Muscle of leg (tissue), 11 donors: ENCODE results near the gene RRBP1. TPM values are rescaled to one million over a fixed set of nuclear protein-coding genes. Genes with fewer than 3 reads are reported as not detected.

Source experiments
- DNase-seq: peaks from one replicate; pipeline ENCODE4 v3.0.0; 2013
- H3K27ac ChIP-seq: one replicate; pipeline ENCODE4 v1.5.1; 2013; ENCODE audit warnings: mild to moderate bottlenecking, low read length, control low read depth
- H3K27me3 ChIP-seq: one replicate; pipeline ENCODE4 v1.6.1; 2013; ENCODE audit warnings: low read length; ENCODE audit not compliant: control insufficient read depth, insufficient read depth
- H3K36me3 ChIP-seq: one replicate; pipeline ENCODE4 v1.6.1; 2013; ENCODE audit warnings: low read length; ENCODE audit not compliant: control insufficient read depth, insufficient read depth
- H3K4me1 ChIP-seq: one replicate; pipeline ENCODE4 v1.6.1; 2013; ENCODE audit warnings: low read length; ENCODE audit not compliant: control insufficient read depth, insufficient read depth
- H3K4me3 ChIP-seq: one replicate; pipeline ENCODE4 v1.5.1; 2013; ENCODE audit warnings: low read length, control low read depth
- H3K9me3 ChIP-seq: replicated peaks from 2 replicates; pipeline ENCODE4 v1.6.1; 2013; ENCODE audit warnings: low read depth, low read length; ENCODE audit not compliant: control insufficient read depth
- WGBS: methylation state at CpG from one replicate; pipeline ENCODE4 v1.1.5; 2013; ENCODE audit warnings: missing lambda C conversion rate; ENCODE audit not compliant: insufficient coverage; 5-methylcytosine and 5-hydroxymethylcytosine counted together
- polyA plus RNA-seq, 8 donors: library from polyadenylated mRNA; unstranded; fragments of 120-200 nt; gene quantifications; one replicate each; pipeline versions ENCODE4 v1.2.1 to v1.2.3, GENCODE V29; 2013; ENCODE audit warnings: inconsistent platforms in 1 of 8, low replicate concordance in 1 of 8; ENCODE audit not compliant: insufficient read length in 8 of 8, insufficient read depth in 1 of 8
- total RNA-seq: library from RNA; stranded (reverse); fragments of 120-200 nt; gene quantifications from one replicate; pipeline ENCODE4 v1.2.4, GENCODE V29; 2013

RRBP1 gene
- total and polyA plus RNA-seq, 9 donors: 99.5 to 178 (median 134) TPM

DNA sequence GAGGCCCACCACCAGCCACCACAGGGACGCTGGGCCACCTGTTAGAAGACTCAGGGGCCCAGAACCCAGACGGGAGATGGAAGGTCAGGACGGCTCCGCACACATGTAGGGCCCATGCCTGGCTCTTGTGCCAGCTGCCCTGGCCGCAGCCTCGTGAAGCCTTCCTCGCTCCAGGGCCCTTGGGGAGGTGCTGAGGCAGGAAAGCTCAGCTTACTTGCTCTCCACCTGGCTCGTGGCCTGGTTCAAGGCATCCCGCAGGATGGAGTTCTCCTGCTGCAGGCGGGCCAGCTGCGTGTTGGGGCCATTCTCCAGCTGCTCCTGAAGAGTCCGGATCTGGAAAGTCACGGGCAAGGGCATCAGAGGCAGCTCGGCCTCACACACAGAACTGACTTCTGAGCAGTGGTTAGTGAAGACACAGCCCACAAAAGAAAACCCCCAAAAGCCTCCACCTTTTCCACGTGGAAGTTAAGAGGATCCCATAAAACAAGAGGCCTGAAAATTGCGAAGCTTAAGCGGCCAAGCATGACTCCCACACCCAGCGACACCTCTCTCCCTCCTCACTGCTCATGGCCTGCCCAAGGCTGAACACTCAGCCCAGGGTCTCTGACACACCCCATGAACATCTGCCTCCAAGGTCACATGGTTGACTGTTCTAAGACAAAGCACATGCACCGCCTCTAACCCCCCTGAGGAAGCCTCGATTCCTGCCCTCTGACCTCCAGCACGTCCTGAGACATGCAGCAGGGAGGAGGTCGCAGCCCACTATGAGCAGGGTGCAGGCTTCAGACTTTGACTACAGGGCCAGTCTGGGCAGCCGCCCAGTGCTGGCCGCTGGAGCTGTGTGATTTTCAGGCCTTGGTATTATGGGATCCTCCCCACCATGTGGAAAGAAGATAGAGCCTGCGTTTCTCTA lies 46.5 kb downstream of the RRBP1 start:
- peak; percentile 81 for DNase-seq
- peaks cover 56% of the 10 kb centered on the region for H3K4me1 ChIP-seq
- no peaks in the 10 kb centered on the region for H3K9me3 ChIP-seq
- WGBS: 25% methylated on average over 24 of the region's 25 CpGs
- no peak overlapping the region for H3K4me3 ChIP-seq
- peaks cover 87% of the 10 kb centered on the region for H3K36me3 ChIP-seq
- H3K27ac ChIP-seq: peak overlapping the region; percentile 43
- no peaks in the 10 kb centered on the region for H3K27me3 ChIP-seq

DNA sequence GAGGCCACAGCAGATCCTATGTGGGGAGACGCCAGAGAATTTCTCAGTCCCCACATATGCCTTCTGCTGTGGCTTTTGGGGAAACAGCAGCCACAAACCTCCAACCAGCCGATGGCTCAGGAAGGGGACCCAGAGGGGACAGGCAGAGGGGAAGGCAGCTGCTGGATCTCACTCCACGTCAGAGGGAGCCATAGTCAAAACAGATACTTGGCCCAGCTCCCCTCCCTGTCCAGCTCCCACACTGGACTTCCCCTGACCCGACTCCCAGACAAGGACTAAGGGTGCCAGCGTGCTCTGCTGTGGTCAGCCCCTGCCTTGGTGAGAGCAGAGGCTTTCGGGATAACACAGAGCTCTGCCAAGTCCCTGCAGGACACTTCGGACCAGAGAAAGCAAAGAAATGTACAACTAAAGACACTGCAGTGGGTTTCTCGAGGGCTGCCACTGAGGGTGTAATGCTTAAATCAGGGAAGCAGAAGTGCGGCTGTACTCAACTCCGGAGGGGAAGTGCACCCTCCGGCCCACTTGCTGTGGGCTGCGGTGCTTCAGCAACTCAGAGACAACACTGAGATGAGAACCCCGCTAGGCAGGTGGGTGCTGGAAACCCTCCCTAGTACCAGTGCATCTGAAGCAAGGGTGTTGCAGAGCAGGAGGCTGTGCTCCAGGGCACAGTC lies 47.2 kb downstream of the RRBP1 start:
- no peaks in the 10 kb centered on the region for H3K9me3 ChIP-seq
- H3K36me3 ChIP-seq: peaks cover 87% of the 10 kb centered on the region
- DNase-seq: peak; percentile 49
- H3K27me3 ChIP-seq: no peaks in the 10 kb centered on the region
- 48% methylated on average over 12 of the region's 13 CpGs for WGBS
- H3K4me1 ChIP-seq: peaks cover 56% of the 10 kb centered on the region
- H3K4me3 ChIP-seq: no peak overlapping the region
- H3K27ac ChIP-seq: no peak overlapping the region

DNA sequence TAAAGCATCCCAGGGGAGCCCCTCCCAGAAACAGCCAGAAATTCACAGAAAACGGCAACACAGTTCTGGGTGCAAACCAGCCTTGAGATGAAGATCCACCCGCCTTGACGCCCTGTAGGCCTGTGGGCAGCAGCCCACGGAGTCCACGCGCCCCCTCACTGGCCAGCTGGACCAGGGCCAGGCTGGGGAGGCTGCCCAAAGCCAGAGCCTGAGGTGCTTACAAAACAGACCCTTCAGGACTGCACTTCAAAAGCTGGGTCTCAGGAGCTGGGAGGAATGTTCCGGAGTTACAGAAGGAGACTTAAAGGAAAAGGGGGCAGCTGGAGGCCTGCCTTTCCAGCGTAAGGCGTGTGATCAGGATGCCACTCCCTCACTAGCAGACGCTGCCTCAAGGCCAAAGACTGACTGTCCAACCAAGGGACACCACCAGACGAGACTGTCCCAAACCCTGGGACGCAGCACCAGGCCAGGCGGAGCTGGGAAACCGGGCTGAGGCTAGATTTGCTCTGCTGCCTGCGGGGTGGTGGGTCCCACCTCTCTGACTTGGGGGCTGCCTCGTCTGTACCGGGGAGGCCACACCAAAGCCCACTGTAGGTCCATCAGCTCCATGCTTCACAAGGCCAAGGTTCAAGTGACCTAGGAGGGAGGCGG lies 48.1 kb downstream of the RRBP1 start:
- H3K27ac ChIP-seq: no peak overlapping the region

DNA sequence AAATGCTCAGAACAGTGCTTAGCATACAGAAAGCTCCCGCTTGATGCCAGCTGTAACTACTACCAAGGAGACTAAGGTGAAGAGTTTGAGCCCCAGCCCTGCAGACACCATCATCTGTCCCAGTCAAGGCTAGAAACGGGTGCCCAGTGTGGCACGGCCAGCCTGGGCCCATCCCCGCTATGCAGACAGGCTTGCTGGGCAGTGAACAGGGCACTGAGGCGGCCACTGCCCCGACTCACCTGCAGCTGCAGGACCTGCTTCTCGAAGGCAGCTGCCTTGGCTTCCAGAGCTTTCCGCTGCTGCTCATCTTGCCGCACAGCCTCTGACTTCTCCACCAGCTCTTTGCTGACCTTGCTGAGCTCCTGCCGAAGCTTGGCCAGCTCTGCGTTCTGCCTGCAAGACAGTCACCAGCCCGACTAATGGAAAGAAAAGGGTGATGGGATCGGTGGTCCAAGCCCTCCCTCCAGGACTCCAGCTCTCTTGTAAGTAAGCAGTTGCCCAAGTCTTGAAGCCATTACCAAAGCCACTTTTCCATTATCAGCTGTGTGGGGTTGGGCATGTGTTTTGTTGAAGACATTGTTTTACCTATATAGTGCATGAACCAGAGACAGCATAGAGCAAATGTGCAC lies 48.7 kb downstream of the RRBP1 start:
- Histone ChIP-seq H3K9me3 (no peaks in the 10 kb centered on the region), H3K27me3 (no peaks in the 10 kb centered on the region), H3K36me3 (peaks cover 90% of the 10 kb centered on the region), H3K4me3 (no peak overlapping the region), H3K4me1 (peaks cover 45% of the 10 kb centered on the region), H3K27ac (no peak overlapping the region)
- 90% methylated on average over 10 of the region's 13 CpGs for WGBS
- no peak for DNase-seq

More for the DNA sequence above, 48.1 kb downstream of the RRBP1 start:
- Histone ChIP-seq H3K4me3 (no peak overlapping the region), H3K4me1 (peaks cover 51% of the 10 kb centered on the region), H3K36me3 (peaks cover 90% of the 10 kb centered on the region), H3K27me3 (no peaks in the 10 kb centered on the region), H3K9me3 (no peaks in the 10 kb centered on the region)
- no peak for DNase-seq
- 68% methylated on average over 16 of the region's 18 CpGs for WGBS

DNA sequence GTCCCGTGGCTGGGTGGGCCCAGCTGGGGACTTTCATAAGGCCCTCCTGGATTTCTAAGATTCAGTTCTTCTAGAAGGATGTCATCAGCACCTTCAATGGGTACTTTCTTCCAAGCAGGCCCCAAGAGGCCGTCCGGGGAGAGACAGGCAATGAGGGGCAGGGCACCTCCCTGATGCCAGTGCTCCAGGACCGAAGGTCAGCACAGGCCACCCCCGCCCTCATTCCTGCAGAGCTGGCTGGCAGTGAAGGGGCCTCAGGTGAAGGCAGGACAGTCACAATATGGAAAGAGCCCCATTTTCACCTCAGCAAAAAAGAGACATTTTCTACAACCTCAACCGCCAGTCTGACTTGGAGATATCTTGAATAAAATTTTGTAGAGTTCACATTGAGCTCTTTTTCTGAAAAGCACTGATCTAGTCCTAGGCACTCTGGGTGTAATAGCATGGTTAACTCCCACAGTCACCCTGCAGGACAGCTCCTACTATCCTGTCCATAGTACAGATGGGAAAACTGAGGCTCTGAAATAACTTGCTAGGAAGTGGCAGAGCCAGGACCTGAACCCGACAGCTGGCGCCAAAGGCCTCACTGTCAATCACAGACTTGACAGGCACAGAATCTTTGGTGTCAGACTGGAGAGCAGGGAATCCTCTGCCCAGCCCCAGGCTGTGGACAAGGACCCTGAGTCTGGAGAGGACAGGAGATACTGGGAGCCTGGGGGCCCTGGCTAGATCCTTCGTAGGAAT lies 50.3 kb downstream of the RRBP1 start:
- H3K36me3 ChIP-seq: peaks cover 91% of the 10 kb centered on the region
- H3K4me3 ChIP-seq: no peak overlapping the region
- no peak for DNase-seq
- peaks cover 32% of the 10 kb centered on the region for H3K4me1 ChIP-seq
- WGBS: 92% methylated on average over 8 of the region's 9 CpGs
- H3K27ac ChIP-seq: no peak overlapping the region
- no peaks in the 10 kb centered on the region for H3K9me3 ChIP-seq
- no peaks in the 10 kb centered on the region for H3K27me3 ChIP-seq

DNA sequence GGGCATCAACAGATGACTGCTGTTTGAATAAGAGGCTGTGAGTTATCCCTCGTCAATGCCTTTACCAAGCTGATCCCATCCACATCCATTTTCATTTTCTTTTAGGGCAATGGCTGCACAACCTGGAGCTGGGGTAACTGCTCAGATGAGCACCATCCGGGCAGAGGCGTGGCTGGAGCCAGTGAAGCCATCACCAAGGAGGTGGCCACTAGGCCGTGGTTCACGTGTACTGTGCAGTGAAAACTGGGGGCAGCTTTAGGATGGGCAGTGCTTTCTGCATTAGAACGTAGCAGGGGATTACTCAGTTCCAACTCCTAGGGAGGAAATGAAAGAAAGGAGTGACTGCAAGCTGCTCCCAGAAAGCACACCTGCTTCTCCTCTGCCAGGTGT lies 51.2 kb downstream of the RRBP1 start:
- Histone ChIP-seq H3K27ac (no peak overlapping the region), H3K4me3 (no peak overlapping the region), H3K36me3 (peaks cover 98% of the 10 kb centered on the region), H3K9me3 (no peaks in the 10 kb centered on the region), H3K27me3 (no peaks in the 10 kb centered on the region), H3K4me1 (peaks cover 23% of the 10 kb centered on the region)
- DNase-seq: no peak
- 84% methylated on average over 5 of the region's 6 CpGs for WGBS

DNA sequence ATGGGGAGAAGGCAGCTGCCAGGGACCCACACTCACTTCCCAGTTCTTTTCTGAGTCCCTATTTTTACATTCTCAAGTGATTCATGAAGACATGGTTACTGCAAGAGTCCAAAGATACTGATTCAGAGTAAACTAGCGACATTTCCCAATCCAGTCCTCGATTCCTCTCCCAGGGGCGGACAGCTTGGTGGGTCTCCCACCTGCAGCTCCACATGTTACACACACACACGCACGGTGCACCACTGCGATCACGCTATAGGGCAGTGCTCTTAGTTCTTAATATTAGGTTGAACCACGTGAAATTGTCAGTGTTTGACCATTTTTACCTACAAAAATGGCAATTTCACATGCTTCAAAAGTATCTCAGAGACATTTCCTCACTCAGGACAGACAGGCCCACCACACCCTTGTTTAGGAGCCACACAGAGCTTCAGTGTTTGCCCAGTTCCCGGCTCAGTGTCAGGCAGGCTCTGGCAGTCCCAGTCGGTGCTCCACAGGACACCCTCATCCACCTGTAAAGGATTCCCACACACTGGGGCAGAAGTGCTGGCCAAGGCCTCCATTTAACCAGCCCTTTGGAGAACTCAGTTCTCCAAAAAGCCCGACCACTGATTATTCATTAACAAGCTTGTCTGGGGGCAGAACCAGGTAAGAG lies 51.8 kb downstream of the RRBP1 start:
- no peak overlapping the region for H3K4me3 ChIP-seq
- H3K36me3 ChIP-seq: peaks cover 99% of the 10 kb centered on the region
- H3K9me3 ChIP-seq: no peaks in the 10 kb centered on the region
- no peaks in the 10 kb centered on the region for H3K27me3 ChIP-seq
- DNase-seq: no peak
- peaks cover 17% of the 10 kb centered on the region for H3K4me1 ChIP-seq
- H3K27ac ChIP-seq: no peak overlapping the region
- WGBS: 87% methylated on average over 6 of the region's 11 CpGs

DNA sequence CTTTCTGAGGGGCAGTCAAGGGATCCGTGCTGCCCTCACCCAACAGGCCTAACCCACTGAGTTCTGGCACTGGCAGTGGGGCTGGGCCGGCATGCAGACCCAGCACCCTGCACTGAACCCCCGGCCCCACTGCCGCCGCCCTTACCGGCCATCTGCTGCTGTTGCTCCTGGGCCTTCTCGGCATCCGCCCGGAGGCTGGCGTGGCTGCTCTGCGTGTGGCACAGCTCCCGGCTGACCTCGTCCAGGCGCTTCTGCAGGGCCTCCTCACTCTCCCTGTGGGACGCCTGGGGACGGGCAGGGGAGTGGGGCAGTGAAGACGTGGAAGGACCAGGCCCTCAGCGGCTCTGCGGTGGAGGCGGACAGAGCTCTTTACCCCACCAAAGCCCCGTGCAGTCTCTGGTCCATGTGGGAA lies 52.4 kb downstream of the RRBP1 start:
- Histone ChIP-seq H3K4me3 (no peak overlapping the region), H3K27me3 (no peaks in the 10 kb centered on the region), H3K36me3 (peaks cover 100% of the 10 kb centered on the region), H3K27ac (no peak overlapping the region), H3K4me1 (peaks cover 11% of the 10 kb centered on the region), H3K9me3 (no peaks in the 10 kb centered on the region)
- WGBS: 89% methylated on average over 21 of the region's 21 CpGs
- no peak for DNase-seq

DNA sequence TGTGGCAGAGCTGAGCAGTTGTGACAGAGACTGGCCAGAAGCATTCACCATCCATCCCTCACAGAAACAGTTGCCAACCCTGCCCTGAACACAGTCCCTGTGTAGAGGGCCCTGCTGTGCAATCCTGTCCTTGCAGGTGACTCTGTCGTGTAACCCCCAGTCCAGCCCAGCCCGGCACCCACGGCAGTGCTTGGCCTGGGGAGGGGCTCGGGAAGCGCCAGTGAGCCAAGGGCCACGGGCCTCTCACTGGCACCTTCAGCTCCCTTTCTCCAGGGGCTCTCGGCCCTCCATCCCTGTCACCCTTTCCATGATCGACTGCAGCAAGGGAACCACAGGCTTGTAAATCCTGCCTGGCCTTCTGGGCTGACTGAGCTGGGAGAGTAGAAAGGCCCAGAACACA lies 53.0 kb downstream of the RRBP1 start:
- Histone ChIP-seq H3K4me3 (no peak overlapping the region), H3K4me1 (peaks cover 5% of the 10 kb centered on the region), H3K27ac (no peak overlapping the region), H3K27me3 (no peaks in the 10 kb centered on the region), H3K36me3 (peaks cover 100% of the 10 kb centered on the region), H3K9me3 (no peaks in the 10 kb centered on the region)
- no peak for DNase-seq
- 77% methylated on average over 6 of the region's 8 CpGs for WGBS
